Measurements from ENCODE around the gene KCNJ6.

KCNJ6 gene

DNA sequence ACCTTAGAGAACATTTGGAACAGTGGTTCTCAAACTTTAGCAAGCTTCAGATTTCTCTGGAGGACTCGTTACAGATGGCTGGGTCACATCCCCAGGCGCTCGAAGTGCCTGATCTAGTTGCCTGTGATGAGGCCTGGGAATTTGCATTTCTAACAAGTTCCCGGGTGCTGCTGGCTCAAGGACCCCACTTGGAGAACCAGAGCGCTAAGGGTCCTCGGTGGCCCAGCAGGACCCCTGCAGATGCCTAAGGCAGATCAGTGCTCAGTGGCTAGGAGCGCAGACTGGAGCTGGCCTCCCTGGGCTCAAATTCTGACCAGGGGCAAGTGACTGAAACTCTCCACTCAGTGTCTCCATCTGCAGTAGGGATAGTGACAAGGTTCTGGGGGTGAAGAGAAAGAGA, 341.5 kb downstream of the KCNJ6 start:
- TF ChIP-seq, protein P1, sequence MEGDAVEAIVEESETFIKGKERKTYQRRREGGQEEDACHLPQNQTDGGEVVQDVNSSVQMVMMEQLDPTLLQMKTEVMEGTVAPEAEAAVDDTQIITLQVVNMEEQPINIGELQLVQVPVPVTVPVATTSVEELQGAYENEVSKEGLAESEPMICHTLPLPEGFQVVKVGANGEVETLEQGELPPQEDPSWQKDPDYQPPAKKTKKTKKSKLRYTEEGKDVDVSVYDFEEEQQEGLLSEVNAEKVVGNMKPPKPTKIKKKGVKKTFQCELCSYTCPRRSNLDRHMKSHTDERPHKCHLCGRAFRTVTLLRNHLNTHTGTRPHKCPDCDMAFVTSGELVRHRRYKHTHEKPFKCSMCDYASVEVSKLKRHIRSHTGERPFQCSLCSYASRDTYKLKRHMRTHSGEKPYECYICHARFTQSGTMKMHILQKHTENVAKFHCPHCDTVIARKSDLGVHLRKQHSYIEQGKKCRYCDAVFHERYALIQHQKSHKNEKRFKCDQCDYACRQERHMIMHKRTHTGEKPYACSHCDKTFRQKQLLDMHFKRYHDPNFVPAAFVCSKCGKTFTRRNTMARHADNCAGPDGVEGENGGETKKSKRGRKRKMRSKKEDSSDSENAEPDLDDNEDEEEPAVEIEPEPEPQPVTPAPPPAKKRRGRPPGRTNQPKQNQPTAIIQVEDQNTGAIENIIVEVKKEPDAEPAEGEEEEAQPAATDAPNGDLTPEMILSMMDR (IDR thresholded peaks at IDR 0.05; ENCODE audit: insufficient read depth, low read depth, low read length, missing control alignments) = no peak
- H3K4me3 ChIP-seq (ENCODE audit: low read length) = no peak overlapping the region
- DNase-seq (ENCODE audit: low read depth) = no peak

DNA sequence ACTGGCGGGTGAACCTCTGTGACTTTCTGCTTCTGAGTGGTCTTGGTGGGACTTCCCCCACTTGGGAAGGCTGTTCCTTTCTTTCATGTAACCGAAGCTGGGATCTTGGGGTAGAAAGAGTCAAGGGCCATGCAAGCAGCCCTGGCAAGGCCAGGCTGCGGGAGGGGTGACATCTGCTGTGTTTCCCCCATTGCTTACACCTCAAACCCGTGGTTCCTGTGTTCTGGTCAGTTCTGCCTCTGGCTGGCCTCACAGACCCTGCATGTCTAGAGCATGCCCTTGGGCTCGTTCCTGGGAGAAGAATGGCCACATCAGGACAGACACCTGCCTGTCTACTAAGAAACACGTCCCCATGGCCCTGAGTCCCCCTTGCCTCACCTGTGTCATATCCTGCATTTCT, 341.9 kb downstream of the KCNJ6 start:
- TF ChIP-seq, protein P1 (IDR thresholded peaks at IDR 0.05; ENCODE audit: insufficient read depth, low read depth, low read length, missing control alignments) = no peak
- H3K4me3 ChIP-seq (ENCODE audit: low read length) = no peak overlapping the region
- no peak for DNase-seq (ENCODE audit: low read depth)

GRCh38 chr21:37571442-37571841, 344.8 kb downstream of the KCNJ6 start:
- TF ChIP-seq, protein P1 (IDR thresholded peaks at IDR 0.05; ENCODE audit: insufficient read depth, low read depth, low read length, missing control alignments) = no peak
- H3K4me3 ChIP-seq (ENCODE audit: low read length) = no peak overlapping the region
- no peak for DNase-seq (ENCODE audit: low read depth)

GRCh38 chr21:37568916-37569315, 347.3 kb downstream of the KCNJ6 start:
- TF ChIP-seq, protein P1 (IDR thresholded peaks at IDR 0.05; ENCODE audit: insufficient read depth, low read depth, low read length, missing control alignments) = no peak
- H3K4me3 ChIP-seq (ENCODE audit: low read length) = no peak overlapping the region
- no peak for DNase-seq (ENCODE audit: low read depth)

DNA sequence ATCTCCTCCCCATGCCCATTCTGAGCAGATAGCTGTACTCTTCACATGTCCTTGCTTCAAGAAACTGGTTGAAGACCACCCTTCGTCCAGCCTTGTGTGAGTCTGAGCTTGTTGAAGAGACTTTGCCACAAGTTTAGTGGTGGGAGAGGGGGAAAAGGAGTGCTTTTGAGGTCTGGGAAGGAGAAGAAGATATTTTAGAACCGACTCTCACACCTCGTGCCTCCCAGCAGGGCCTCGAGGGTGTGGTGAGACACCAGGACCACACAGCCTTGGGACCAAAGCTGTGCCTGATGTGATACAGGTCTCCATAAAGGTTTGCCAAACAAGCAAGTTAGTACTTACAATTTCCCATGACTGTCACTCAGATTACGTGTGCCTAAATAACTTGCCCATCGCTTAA, 347.8 kb downstream of the KCNJ6 start:
- TF ChIP-seq, protein P1 (IDR thresholded peaks at IDR 0.05; ENCODE audit: insufficient read depth, low read depth, low read length, missing control alignments) = no peak
- H3K4me3 ChIP-seq (ENCODE audit: low read length) = no peak overlapping the region
- no peak for DNase-seq (ENCODE audit: low read depth)

DNA sequence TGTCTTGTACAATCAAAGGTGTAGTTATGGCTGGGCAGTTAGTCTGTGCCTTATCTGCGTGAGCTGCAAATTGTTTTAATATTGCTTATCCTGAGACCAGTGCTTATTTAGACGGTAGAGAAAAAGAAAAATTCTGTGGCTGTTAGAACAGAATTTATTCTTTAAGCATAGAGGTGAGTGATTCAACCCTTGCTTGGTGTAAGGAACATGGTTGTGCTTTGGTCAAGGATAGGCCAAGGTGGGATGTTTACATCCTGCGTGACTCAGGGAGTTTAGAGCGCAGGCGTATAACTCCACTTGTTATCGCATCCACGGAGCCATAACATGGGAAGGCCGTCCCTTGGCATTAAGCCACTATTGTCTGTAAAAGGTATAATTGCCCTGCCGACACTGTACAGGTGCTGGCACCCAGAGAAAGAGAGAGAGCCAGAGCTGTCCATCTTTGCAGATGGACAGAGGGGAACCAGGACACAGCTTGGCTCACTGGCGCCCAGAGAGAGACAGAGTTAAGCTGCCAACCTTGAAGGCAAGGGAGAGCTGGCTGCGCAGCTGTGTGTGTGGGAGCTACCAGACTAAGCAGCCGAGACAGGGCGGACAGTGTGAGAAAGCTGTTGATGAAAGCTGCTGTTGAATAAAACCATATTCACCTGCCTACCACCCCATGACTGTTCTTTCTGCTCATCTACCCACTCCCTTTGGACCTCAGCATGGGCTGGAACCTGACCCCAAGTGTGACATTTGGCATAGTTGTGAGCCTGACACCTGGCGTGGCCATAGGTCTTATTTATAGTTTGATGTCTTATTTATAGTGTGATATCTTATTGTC, 349.3 kb downstream of the KCNJ6 start:
- no peak for DNase-seq (ENCODE audit: low read depth)
- TF ChIP-seq, protein P1 (IDR thresholded peaks at IDR 0.05; ENCODE audit: insufficient read depth, low read depth, low read length, missing control alignments) = no peak
- no peak overlapping the region for H3K4me3 ChIP-seq (ENCODE audit: low read length)

Measured in epithelial cell of esophagus (primary cell).